ENCODE measurements around the gene TMED1. TPM values are rescaled to one million over a fixed set of nuclear protein-coding genes. Genes with fewer than 3 reads are reported as not detected.
"Not testable (repeated sequence)": the region's sequence is repeated elsewhere in the genome, so short reads cannot be mapped to it uniquely, and the experiment has no call there.

Gene TMED1, protein sequence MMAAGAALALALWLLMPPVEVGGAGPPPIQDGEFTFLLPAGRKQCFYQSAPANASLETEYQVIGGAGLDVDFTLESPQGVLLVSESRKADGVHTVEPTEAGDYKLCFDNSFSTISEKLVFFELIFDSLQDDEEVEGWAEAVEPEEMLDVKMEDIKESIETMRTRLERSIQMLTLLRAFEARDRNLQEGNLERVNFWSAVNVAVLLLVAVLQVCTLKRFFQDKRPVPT
- total RNA-seq = 30.2 TPM

- DNase-seq (ENCODE audit: low spot score) = peak; percentile 100
Observed at GRCh38 chr19:10835754-10836478, at the start of gene TMED1. Gene TMED1, minus strand, starts transcription at chr19:10836212. Its CDS starts 21 bp downstream, at chr19:10836191.

DNA sequence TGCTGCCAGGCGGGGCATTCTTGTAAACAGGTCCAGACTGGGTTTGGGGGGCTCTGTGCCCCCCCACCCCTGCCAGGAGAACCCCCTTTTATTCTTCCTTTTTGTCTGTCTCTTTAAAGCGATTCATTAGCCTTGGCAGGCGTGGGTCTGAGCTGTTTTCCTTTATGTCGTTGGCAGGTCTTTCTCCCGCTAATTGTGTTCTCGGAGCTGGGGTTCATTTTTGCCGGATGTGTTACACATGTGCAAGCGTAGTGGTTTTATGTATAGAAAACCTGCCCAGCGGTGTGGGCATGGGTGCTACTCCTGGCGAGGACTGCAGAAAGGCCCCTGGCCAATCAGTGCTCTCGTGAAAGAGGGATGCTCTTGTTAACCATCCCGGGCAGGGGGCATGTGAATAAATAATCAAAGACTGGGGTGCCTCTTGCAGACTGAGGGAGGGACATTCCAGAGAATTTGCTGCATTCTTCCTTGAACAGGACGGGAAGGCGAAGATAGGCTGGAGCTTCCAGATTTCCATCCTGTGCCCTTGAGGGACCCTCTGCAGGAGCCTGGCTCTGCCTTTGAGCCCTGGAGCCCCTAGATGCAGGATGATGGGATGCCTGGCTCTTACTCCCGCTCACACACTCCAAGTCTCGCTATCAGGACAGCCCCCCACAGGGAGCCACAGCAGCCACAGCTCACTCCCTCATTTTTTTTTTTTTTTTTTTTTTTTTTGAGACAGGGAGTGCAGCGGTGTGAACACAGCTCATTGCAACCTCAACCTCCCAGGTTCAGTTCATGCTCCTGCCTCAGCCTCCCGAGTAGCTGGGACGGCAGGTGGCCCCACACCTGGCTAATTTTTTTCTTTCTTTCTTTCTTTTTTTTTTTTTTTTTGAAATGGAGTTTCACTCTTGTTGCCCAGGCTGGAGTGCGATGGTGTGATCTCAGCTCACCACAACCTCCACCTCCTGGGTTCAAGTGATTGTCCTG is 49.5 kb upstream of the TMED1 start:
- DNase-seq (ENCODE audit: low spot score) = no peak

- DNase-seq (ENCODE audit: low spot score) = no peak
Observed at GRCh38 chr19:10884274-10884673, 48.3 kb upstream of the TMED1 start.

GRCh38 chr19:10882108-10882457 is 46.1 kb upstream of the TMED1 start:
- no peak for DNase-seq (ENCODE audit: low spot score)

DNA sequence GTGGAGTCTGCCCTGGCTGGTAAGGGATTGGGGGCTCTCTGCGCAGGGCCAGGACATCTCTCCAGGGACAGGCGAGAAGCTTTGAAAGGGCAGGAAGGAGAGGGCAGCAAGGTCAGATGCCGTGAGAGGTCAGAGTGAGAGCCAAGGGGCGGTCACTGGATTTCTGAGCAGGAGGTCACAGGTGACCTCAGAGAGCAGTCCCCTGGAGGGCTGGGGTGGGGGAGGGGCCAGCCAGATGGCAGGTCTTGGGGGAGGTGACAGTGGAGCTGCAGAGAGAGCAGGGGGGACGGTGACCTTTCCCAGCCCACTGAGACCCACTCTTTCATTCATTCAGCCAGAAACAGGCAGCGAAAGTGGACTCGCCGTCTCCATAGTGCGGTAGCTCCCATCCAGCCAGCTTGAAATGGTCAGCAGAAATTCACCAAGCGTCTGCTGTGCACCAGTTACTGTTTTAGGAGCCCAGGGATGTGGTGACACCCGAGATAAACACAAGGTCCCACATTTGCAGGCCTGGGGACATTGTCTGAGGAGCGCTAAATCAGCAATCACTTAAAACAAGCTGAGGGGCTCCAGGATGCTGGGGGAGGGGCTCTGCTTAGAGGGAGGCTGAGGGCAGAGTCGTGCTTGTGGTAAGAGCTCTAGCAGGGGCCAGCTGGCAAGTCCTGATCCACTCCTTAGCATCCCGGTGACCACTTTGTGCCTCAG is 45.5 kb upstream of the TMED1 start:
- no peak for DNase-seq (ENCODE audit: low spot score)

- DNase-seq (ENCODE audit: low spot score) = no peak
Observed at GRCh38 chr19:10878253-10878652, 42.2 kb upstream of the TMED1 start.

- DNase-seq (ENCODE audit: low spot score) = not testable (repeated sequence)
Observed at GRCh38 chr19:10877608-10878007, 41.6 kb upstream of the TMED1 start.

GRCh38 chr19:10876459-10877240 is 40.6 kb upstream of the TMED1 start:
- DNase-seq (ENCODE audit: low spot score) = no peak

- DNase-seq (ENCODE audit: low spot score) = no peak
Observed at GRCh38 chr19:10874024-10874423, 38.0 kb upstream of the TMED1 start.

- no peak for DNase-seq (ENCODE audit: low spot score)
Observed at GRCh38 chr19:10872546-10873107, 36.6 kb upstream of the TMED1 start.

GRCh38 chr19:10871711-10872545 is 35.9 kb upstream of the TMED1 start:
- DNase-seq (ENCODE audit: low spot score) = no peak

DNA sequence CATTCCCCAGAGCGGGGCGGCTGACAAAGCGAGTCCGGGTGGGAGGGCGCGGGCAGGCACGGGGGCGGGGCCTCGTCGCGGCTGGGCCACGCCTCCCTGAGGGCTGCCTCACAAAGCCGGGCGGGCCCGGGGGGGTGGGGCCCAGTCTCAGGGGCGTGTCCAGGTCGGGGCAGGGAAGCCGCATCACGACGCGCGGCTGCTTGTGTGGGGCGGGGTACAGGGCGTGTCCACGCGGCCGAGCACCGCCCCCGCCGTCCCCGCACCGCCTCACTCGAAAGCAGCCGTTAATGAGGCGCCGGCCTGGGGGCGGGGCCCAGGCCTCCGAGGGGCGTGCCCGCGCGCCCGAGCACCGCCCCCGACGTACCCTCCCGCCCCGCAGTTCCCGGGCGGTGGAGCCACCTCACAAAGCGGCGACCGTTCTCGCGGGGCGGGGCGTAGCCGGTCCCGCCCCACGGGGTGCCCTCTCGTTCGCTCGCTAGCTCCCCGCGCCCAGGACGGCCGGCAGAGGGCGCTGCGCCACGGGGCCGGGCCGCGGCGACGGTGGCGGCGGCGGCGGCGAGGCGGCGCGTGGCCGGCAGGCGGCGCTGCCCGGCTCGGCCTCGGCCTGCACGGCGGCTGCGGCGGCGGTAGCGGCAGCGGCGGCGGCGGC is 35.1 kb upstream of the TMED1 start, which contains the start of gene CARM1:
Gene CARM1, plus strand, starts transcription at position 599 of the 649 bp plus-strand sequence. CDS start 150 bp downstream, outside the sequence.
- DNase-seq (ENCODE audit: low spot score) = peak; percentile 99

DNA sequence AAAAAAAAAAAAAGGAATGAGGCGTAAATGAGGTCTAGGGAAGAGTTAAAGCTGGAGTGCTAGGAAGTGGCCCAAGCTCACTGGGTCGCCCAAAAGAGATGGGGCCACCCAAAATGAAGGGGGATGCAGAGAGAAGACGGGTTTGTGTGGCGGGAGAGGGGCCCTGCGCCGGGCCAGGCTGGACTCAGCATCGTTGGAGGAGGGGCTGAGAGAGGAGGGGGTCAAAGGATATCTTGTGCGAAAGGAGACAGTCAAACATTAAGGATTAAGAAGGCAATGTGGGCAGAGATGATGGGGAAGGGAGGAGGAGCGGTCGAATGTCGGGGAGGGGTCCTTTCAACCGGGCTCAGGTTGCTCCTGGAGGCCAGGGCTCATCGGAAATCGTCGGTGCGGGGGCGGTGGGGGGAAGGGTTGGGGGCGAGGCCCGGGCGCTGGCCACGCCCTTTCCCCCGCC is 34.5 kb upstream of the TMED1 start:
- no peak for DNase-seq (ENCODE audit: low spot score)

DNA sequence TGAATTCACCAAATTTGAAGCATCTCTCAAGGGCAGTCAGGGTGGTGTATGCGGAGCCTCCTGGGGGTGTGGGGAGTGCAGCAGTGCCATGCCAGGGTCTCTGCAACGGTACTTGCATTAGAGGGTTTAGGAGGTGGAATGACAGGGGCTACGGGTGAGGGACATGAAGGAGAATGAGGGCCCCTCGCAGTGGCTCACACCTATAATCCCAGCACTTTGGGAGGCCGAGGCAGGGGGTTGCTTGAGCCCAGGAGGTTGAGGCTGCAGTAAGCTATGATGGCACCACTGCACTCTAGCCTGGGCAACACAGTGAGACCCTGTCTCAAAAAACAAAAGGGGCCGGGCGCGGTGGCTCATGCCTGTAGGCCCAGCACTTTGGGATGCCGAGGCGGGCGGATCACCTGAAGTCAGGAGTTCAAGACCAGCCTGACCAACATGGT is 33.9 kb upstream of the TMED1 start:
- not testable (repeated sequence) for DNase-seq (ENCODE audit: low spot score)

GRCh38 chr19:10868872-10869547 is 33.0 kb upstream of the TMED1 start:
- no peak for DNase-seq (ENCODE audit: low spot score)

GRCh38 chr19:10866495-10866894 is 30.5 kb upstream of the TMED1 start:
- DNase-seq (ENCODE audit: low spot score) = no peak

GRCh38 chr19:10864538-10864899 is 28.5 kb upstream of the TMED1 start:
- peak; percentile 85 for DNase-seq (ENCODE audit: low spot score)

DNA sequence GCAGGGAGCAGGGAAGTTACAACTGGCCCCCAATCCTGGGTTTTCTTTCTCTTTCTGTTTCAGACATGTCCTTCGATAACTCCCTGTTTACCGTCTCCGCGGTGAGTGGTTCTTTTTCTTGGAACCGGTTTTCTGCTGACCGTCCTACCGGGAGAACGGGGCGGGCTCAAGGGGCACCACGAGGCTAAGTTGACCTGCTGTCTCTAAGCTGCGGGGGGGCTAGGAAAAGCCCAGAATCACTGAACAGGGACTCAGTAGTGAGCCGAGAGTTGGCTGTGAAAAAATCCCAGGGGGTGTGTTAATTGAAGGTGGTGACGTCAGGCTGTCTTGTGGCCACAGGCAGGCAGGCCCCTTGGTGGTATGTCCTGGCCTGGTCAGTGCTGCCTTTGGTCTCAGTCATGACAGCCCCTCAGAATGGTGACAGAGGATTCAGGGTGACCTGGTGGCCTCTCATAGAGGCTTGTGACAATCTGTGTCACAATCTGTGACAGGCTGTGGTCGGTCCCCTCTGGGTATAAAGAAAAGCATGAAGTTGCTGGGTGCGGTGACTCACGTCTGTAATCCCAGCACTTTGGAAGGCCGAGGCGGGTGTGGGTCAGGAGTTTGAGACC is 27.2 kb upstream of the TMED1 start:
- no peak for DNase-seq (ENCODE audit: low spot score)

Data from mucosa of gallbladder (tissue), 1 donor.